HepG2 (cell line): ENCODE results near the gene IL1RL1. TPM values are rescaled to one million over a fixed set of nuclear protein-coding genes. Genes with fewer than 3 reads are reported as not detected.
A peak's percentile ranks its signal among the peaks of the same experiment; 100 is the strongest.

Experiments
- FOXK2 ChIP-seq: fragments of 450-650 bp; IDR thresholded peaks from 2 replicates; pipeline ENCODE4 v1.6.1; 2016
- GMEB2 ChIP-seq: IDR thresholded peaks from 2 replicates; pipeline ENCODE4 v1.6.1; 2016; ENCODE audit warnings: missing biosample characterization, missing genetic modification reagents, low read depth
- KAT8 ChIP-seq: IDR thresholded peaks from 2 replicates; pipeline ENCODE4 v1.6.1; 2016; ENCODE audit warnings: missing genetic modification reagents, missing compliant biosample characterization
- NR3C1 ChIP-seq: sonication (generic); formaldehyde crosslinking; IDR thresholded peaks from 2 replicates; pipeline ENCODE4 v1.4.0; 2020; ENCODE audit warnings: missing genetic modification reagents
- PTBP1 ChIP-seq: fragments of 200-400 bp; formaldehyde crosslinking; IDR thresholded peaks from 2 replicates; pipeline ENCODE4 v1.6.1; 2018; ENCODE audit warnings: low read length, low read depth; ENCODE audit not compliant: poor library complexity, severe bottlenecking
- RERE ChIP-seq: IDR thresholded peaks from 2 replicates; pipeline ENCODE4 v1.6.1; 2016; ENCODE audit warnings: low read depth, missing genetic modification reagents, missing compliant biosample characterization
- SP140L ChIP-seq: sonication (generic); formaldehyde crosslinking; IDR thresholded peaks from 2 replicates; pipeline ENCODE4 v1.4.0; 2020; ENCODE audit warnings: missing genetic modification reagents, borderline replicate concordance
- ZNF547 ChIP-seq: sonication (generic); formaldehyde crosslinking; IDR thresholded peaks from 2 replicates; pipeline ENCODE4 v1.5.1; 2020; ENCODE audit warnings: mild to moderate bottlenecking, missing genetic modification reagents
- ZNF569 ChIP-seq: sonication (generic); formaldehyde crosslinking; IDR thresholded peaks from 2 replicates; pipeline ENCODE4 v1.5.0; 2020; ENCODE audit warnings: mild to moderate bottlenecking, missing genetic modification reagents, moderate library complexity, borderline replicate concordance
- polyA plus RNA-seq, 8 experiments: library from polyadenylated mRNA; depleted of rRNA in 3 of 8; stranded (reverse) in 7 of 8; unstranded in 1 of 8; fragments of >200 nt; fragmentation: Illumina TruSeq in 4 of 8; extraction: Trizol in 4 of 8; gene quantifications; 2 replicates each; pipeline versions ENCODE4 v1.2.1 to v1.2.3, GENCODE V29; 2011 to 2016; ENCODE audit warnings: low read depth in 4 of 8, missing spikeins in 1 of 8, mixed read lengths in 1 of 8; ENCODE audit not compliant: insufficient read depth in 1 of 8
- total RNA-seq, 5 experiments: library from RNA; depleted of rRNA; stranded (reverse); fragments of >200 nt; fragmentation: Illumina TruSeq; extraction: Trizol; gene quantifications; 2 replicates each; pipeline ENCODE4 v1.2.3, GENCODE V29; 2016; ENCODE audit warnings: low read depth in 1 of 5
- TF ChIP-seq, protein P1 (sequence below): sonication (generic); formaldehyde crosslinking; IDR thresholded peaks from 2 replicates; pipeline ENCODE4 v1.4.0; 2020; ENCODE audit warnings: missing genetic modification reagents
- TF ChIP-seq, protein P2 (sequence below): sonication (generic); formaldehyde crosslinking; IDR thresholded peaks from 2 replicates; pipeline ENCODE4 v1.4.0; 2020; ENCODE audit warnings: mild to moderate bottlenecking, missing genetic modification reagents, borderline replicate concordance
- TF ChIP-seq, protein P3 (sequence below): IDR thresholded peaks from 2 replicates; pipeline ENCODE4 v1.6.1; 2016
- TF ChIP-seq, protein P4 (sequence below): sonication (generic); formaldehyde crosslinking; IDR thresholded peaks from 2 replicates; pipeline ENCODE4 v1.4.0; 2020; ENCODE audit warnings: missing genetic modification reagents

IL1RL1 gene
- total and polyA plus RNA-seq, 2 of the 13 experiments (the other 11 are each of a cell fraction or from before 2014, with no cell fraction given) = 0.02 to 0.03 TPM

GRCh38 chr2:102355526-102356380, 44.4 kb downstream of the IL1RL1 start, which contains the start of gene IL18R1 (continued):
- TF ChIP-seq, protein P1, sequence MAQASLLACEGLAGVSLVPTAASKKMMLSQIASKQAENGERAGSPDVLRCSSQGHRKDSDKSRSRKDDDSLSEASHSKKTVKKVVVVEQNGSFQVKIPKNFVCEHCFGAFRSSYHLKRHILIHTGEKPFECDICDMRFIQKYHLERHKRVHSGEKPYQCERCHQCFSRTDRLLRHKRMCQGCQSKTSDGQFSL (CRISPR knock-in tag) = no peak
- TF ChIP-seq NR3C1 (CRISPR knock-in tag) (no peak), GMEB2 (CRISPR knock-in tag) (no peak), ZNF569 (CRISPR knock-in tag) (no peak), SP140L (peak; percentile 45; the same call in 1 of the 2 replicates), PTBP1 (peak; percentile 15), KAT8 (CRISPR knock-in tag) (peak; percentile 65; the same call in 1 of the 2 replicates), ZNF547 (CRISPR knock-in tag) (peak; percentile 83), FOXK2 (no peak), RERE (CRISPR knock-in tag) (no peak)
- TF ChIP-seq, protein P2, sequence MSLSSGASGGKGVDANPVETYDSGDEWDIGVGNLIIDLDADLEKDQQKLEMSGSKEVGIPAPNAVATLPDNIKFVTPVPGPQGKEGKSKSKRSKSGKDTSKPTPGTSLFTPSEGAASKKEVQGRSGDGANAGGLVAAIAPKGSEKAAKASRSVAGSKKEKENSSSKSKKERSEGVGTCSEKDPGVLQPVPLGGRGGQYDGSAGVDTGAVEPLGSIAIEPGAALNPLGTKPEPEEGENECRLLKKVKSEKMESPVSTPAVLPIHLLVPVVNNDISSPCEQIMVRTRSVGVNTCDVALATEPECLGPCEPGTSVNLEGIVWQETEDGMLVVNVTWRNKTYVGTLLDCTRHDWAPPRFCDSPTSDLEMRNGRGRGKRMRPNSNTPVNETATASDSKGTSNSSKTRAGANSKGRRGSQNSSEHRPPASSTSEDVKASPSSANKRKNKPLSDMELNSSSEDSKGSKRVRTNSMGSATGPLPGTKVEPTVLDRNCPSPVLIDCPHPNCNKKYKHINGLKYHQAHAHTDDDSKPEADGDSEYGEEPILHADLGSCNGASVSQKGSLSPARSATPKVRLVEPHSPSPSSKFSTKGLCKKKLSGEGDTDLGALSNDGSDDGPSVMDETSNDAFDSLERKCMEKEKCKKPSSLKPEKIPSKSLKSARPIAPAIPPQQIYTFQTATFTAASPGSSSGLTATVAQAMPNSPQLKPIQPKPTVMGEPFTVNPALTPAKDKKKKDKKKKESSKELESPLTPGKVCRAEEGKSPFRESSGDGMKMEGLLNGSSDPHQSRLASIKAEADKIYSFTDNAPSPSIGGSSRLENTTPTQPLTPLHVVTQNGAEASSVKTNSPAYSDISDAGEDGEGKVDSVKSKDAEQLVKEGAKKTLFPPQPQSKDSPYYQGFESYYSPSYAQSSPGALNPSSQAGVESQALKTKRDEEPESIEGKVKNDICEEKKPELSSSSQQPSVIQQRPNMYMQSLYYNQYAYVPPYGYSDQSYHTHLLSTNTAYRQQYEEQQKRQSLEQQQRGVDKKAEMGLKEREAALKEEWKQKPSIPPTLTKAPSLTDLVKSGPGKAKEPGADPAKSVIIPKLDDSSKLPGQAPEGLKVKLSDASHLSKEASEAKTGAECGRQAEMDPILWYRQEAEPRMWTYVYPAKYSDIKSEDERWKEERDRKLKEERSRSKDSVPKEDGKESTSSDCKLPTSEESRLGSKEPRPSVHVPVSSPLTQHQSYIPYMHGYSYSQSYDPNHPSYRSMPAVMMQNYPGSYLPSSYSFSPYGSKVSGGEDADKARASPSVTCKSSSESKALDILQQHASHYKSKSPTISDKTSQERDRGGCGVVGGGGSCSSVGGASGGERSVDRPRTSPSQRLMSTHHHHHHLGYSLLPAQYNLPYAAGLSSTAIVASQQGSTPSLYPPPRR (CRISPR knock-in tag) = no peak
- TF ChIP-seq, protein P3, sequence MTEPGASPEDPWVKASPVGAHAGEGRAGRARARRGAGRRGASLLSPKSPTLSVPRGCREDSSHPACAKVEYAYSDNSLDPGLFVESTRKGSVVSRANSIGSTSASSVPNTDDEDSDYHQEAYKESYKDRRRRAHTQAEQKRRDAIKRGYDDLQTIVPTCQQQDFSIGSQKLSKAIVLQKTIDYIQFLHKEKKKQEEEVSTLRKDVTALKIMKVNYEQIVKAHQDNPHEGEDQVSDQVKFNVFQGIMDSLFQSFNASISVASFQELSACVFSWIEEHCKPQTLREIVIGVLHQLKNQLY = no peak
- TF ChIP-seq, protein P4, sequence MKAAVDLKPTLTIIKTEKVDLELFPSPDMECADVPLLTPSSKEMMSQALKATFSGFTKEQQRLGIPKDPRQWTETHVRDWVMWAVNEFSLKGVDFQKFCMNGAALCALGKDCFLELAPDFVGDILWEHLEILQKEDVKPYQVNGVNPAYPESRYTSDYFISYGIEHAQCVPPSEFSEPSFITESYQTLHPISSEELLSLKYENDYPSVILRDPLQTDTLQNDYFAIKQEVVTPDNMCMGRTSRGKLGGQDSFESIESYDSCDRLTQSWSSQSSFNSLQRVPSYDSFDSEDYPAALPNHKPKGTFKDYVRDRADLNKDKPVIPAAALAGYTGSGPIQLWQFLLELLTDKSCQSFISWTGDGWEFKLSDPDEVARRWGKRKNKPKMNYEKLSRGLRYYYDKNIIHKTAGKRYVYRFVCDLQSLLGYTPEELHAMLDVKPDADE (CRISPR knock-in tag) = no peak
